Testis (tissue), 2 donors: ENCODE measurements around the gene RNASE7.

Source experiments
- CTCF ChIP-seq, 3 experiments: fragments of 450-650 bp in 2 of 3; fragments of 200-600 bp in 1 of 3; sonication (generic) in 1 of 3; IDR thresholded peaks; one replicate each; pipeline ENCODE4 v1.5.1; 2016 to 2019; ENCODE audit warnings: antibody characterized with exemption in 3 of 3, mild to moderate bottlenecking in 2 of 3, moderate library complexity in 1 of 3
- POLR2A ChIP-seq: fragments of 450-650 bp; IDR thresholded peaks from one replicate; pipeline ENCODE4 v1.6.1; 2017; ENCODE audit warnings: antibody characterized with exemption, mild to moderate bottlenecking, moderate library complexity

GRCh38 chr14:21093018-21093417, 50.9 kb downstream of the RNASE7 start:
- TF ChIP-seq POLR2A (no peak), CTCF (IDR thresholded peaks at IDR 0.05) (no peak)
